Measurements from ENCODE around the gene RPS25.

- TF ChIP-seq, protein P1, sequence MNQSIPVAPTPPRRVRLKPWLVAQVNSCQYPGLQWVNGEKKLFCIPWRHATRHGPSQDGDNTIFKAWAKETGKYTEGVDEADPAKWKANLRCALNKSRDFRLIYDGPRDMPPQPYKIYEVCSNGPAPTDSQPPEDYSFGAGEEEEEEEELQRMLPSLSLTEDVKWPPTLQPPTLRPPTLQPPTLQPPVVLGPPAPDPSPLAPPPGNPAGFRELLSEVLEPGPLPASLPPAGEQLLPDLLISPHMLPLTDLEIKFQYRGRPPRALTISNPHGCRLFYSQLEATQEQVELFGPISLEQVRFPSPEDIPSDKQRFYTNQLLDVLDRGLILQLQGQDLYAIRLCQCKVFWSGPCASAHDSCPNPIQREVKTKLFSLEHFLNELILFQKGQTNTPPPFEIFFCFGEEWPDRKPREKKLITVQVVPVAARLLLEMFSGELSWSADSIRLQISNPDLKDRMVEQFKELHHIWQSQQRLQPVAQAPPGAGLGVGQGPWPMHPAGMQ (IDR thresholded peaks at IDR 0.05; ENCODE audit: borderline replicate concordance), result no peak
- TF ChIP-seq TAF1 (IDR thresholded peaks at IDR 0.05; ENCODE audit: borderline replicate concordance, low read depth, low read length) (no peak), NRF1 (conservative IDR thresholded peaks at IDR 0.05; ENCODE audit: low read depth, low read length) (no peak), CBX3 (IDR thresholded peaks at IDR 0.05; ENCODE audit: borderline replicate concordance, low read depth) (no peak), TBL1XR1 (IDR thresholded peaks at IDR 0.05; ENCODE audit: low read depth, low read length) (no peak), ZNF274 (IDR thresholded peaks at IDR 0.05; ENCODE audit: insufficient read depth, insufficient read length) (no peak), EGR1 (IDR thresholded peaks at IDR 0.05; ENCODE audit: borderline replicate concordance in 1 of 2, low read depth in 2 of 2, low read length in 2 of 2) (no peak), NR2C1 (IDR thresholded peaks at IDR 0.05) (no peak), NFYA (IDR thresholded peaks at IDR 0.05; ENCODE audit: borderline replicate concordance, low read depth, low read length) (no peak), ZNF687 (IDR thresholded peaks at IDR 0.05) (no peak), CTCF (IDR thresholded peaks at IDR 0.05 in 2 of 3, conservative IDR thresholded peaks at IDR 0.05 in 1 of 3; ENCODE audit: control insufficient read depth in 2 of 3, extremely low read depth in 1 of 3, insufficient read depth in 1 of 3, low read depth in 3 of 3, low read length in 3 of 3) (no peak), HDAC2 (IDR thresholded peaks at IDR 0.05) (no peak)
Observed at GRCh38 chr11:119021631-119022030, 3.5 kb upstream of the RPS25 start.
